Stomach (tissue), 9 donors: ENCODE data around the gene SSBP3. TPM values are rescaled to one million over a fixed set of nuclear protein-coding genes. Genes with fewer than 3 reads are reported as not detected.

Source experiments
- DNase-seq, 2 donors: peaks; one replicate each; pipeline versions ENCODE4 v3.0.0 to v3.0.0-alpha.2; 2013 to 2019
- H3K27ac ChIP-seq, 5 donors: fragments of 200-600 bp in 4 of 5; sonication (generic) in 4 of 5; one replicate each; pipeline ENCODE4 v1.5.1; 2013 to 2019; ENCODE audit warnings: mild to moderate bottlenecking in 1 of 5, moderate library complexity in 1 of 5
- H3K27me3 ChIP-seq, 3 donors: fragments of 200-600 bp; sonication (generic); one replicate each; pipeline ENCODE4 v1.5.1; 2017 to 2019; ENCODE audit warnings: mixed run types in 1 of 3
- H3K36me3 ChIP-seq, 4 donors: fragments of 200-600 bp; sonication (generic); 1 replicate in 3 of 4; 2 replicates in 1 of 4; pipeline ENCODE4 v1.5.1; 2016 to 2019
- H3K4me1 ChIP-seq, 4 donors: fragments of 200-600 bp; sonication (generic); one replicate each; pipeline ENCODE4 v1.5.1; 2016 to 2019
- H3K4me3 ChIP-seq, 4 donors: fragments of 200-600 bp; sonication (generic) in 3 of 4; one replicate each; pipeline ENCODE4 v1.5.1; 2016 to 2019; ENCODE audit warnings: mild to moderate bottlenecking in 1 of 4
- H3K9me3 ChIP-seq, 4 donors: fragments of 200-600 bp; sonication (generic); one replicate each; pipeline ENCODE4 v1.5.1; 2016 to 2019
- CTCF ChIP-seq, 7 experiments: fragments of 450-650 bp in 4 of 7; fragments of 200-600 bp in 3 of 7; sonication (generic) in 3 of 7; IDR thresholded peaks; one replicate each; pipeline ENCODE4 v1.5.1; 2016 to 2019; ENCODE audit warnings: antibody characterized with exemption in 7 of 7, control low read depth in 2 of 7, mild to moderate bottlenecking in 1 of 7
- EP300 ChIP-seq: sonication (generic); formaldehyde crosslinking; IDR thresholded peaks from one replicate; pipeline ENCODE4 v1.6.1; 2017; ENCODE audit warnings: antibody characterized with exemption
- POLR2A ChIP-seq, 4 donors: fragments of 450-650 bp; IDR thresholded peaks; one replicate each; pipeline ENCODE4 v1.6.1; 2016; ENCODE audit warnings: antibody characterized with exemption in 4 of 4, control low read depth in 2 of 4, mild to moderate bottlenecking in 1 of 4, moderate library complexity in 1 of 4
- POLR2AphosphoS5 ChIP-seq, 3 donors: sonication (generic); formaldehyde crosslinking; IDR thresholded peaks; one replicate each; pipeline ENCODE4 v1.6.1; 2016; ENCODE audit warnings: antibody characterized with exemption in 3 of 3
- WGBS, 5 donors: extraction: QIAGEN DNeasy Blood & Tissue Kit in 3 of 5; methylation state at CpG; one replicate each; pipeline versions ENCODE4 v1.1.5 to v1.1.7; 2013 to 2018; 5-methylcytosine and 5-hydroxymethylcytosine counted together
- intact Hi-C: fragments of 100-400 bp; cut with DNase I; formaldehyde crosslinking; loops from one replicate; pipeline ENCODE4 v1.15.1; 2023; ENCODE audit warnings: low total_unique reads
- polyA plus RNA-seq, 3 donors: library from polyadenylated mRNA; stranded (reverse); fragments of 200-250 nt; gene quantifications; one replicate each; pipeline ENCODE4 v1.2.3, GENCODE V29; 2013
- total RNA-seq, 5 donors: library from RNA; depleted of rRNA; stranded (reverse); fragments of >200 nt; gene quantifications; one replicate each; pipeline versions ENCODE4 v1.1.0 to v1.2.3, GENCODE V29; 2014 to 2016
- donor health status: healthy with polysubstance abuse.
- donor health status: Bipolar disorder and iron deficiency.
- donor health status: healthy.

SSBP3 gene
- total and polyA plus RNA-seq, 8 donors: 4.3 to 100 (median 38.1) TPM

DNA sequence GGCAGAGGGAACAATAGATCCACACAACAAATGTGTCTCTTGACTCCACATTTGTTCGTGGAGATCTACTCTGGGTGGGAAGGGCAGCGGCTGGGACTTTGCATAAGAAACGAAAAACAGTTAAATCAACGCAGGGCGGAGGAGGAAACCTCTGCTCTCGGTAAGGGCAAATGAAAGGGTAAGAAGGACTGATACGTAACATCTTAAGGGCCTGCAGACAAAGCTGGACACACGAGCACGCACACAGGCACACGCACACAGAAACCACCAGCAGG is 148.9 kb downstream of the SSBP3 start:
- Histone ChIP-seq H3K4me3 (no peak overlapping the region), H3K9me3 (no peaks in the 10 kb centered on the region), H3K27ac (no peak overlapping the region), H3K4me1 (peaks cover 3 to 39% (median 23%) of the 10 kb centered on the region in 4 donors), H3K36me3 (peaks cover 5 to 49% (median 21%) of the 10 kb centered on the region in 4 donors), H3K27me3 (no peaks in the 10 kb centered on the region)
- no peak for DNase-seq
- WGBS, 5 donors: 60 to 81% (median 76%) methylated on average over 10 of the region's 10 CpGs
- TF ChIP-seq EP300 (no peak), CTCF (IDR thresholded peaks at IDR 0.05) (no peak), POLR2AphosphoS5 (IDR thresholded peaks at IDR 0.05) (no peak), POLR2A (IDR thresholded peaks at IDR 0.05) (no peak)
- intact Hi-C loops: no loop called here

DNA sequence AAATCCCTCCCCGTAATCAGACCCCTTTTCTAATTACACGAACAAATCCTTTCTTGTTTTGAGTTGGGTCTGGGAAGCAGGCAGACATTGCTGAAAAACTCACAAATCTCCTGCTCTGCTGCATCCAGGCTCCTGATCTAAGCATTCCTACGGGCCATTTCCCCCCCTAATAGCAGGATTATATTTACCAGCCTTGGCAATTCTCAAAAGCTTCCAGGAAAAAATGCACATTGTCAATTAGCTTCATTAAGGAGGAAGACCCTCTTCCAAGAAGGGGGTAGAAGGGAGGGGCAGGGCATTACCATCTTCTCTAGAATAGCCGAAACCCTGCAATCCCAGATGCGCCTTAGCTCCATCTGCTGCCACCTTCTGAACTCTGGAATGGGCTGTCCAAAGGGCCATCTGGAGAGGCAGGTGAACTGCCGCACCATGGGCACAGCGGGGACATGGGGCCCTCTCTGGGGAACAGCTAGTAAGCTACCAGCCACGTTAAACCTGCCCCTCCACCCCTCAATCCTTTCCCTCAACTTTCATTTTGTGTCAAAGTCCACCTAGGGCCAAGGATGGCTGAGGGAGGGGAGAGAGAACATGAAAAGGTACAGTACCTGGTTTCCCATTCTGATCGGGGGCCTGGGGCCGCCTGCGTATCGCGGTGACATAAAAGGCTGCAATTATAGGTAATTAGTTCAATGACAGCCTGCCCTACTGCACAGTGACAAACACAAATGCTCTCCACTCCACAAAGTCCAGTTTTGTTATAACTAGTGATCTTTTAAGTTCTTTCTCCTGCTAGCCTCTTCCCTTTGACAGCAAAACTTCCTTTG is 149.5 kb downstream of the SSBP3 start:
- WGBS, 5 donors: 82 to 88% (median 85%) methylated on average over 13 of the region's 13 CpGs
- Histone ChIP-seq H3K4me1 (peaks cover 3 to 33% (median 23%) of the 10 kb centered on the region in 4 donors), H3K27ac (no peak overlapping the region), H3K9me3 (no peaks in the 10 kb centered on the region), H3K27me3 (no peaks in the 10 kb centered on the region), H3K4me3 (no peak overlapping the region), H3K36me3 (peaks cover 5 to 55% (median 26%) of the 10 kb centered on the region in 4 donors)
- peak in 1 of 2 donors; percentile 62 for DNase-seq
- intact Hi-C loops: no loop called here
- TF ChIP-seq CTCF (IDR thresholded peaks at IDR 0.05) (no peak), POLR2AphosphoS5 (IDR thresholded peaks at IDR 0.05) (no peak), EP300 (no peak), POLR2A (IDR thresholded peaks at IDR 0.05) (no peak)

GRCh38 chr1:54255026-54255702 is 151.0 kb downstream of the SSBP3 start:
- intact Hi-C loops: no loop called here
- no peaks in the 10 kb centered on the region for H3K9me3 ChIP-seq
- TF ChIP-seq CTCF (IDR thresholded peaks at IDR 0.05) (no peak), POLR2A (IDR thresholded peaks at IDR 0.05) (no peak), POLR2AphosphoS5 (IDR thresholded peaks at IDR 0.05) (no peak), EP300 (no peak)
- H3K27ac ChIP-seq: no peak overlapping the region
- H3K27me3 ChIP-seq: no peaks in the 10 kb centered on the region
- DNase-seq: no peak
- H3K36me3 ChIP-seq: peaks cover 16 to 63% (median 41%) of the 10 kb centered on the region in 4 donors
- no peak overlapping the region for H3K4me3 ChIP-seq
- H3K4me1 ChIP-seq: peaks cover 8 to 26% (median 21%) of the 10 kb centered on the region in 4 donors
- 77 to 93% (median 87%) methylated on average over 9 of the region's 9 CpGs for WGBS, 5 donors

GRCh38 chr1:54254055-54254454 is 152.1 kb downstream of the SSBP3 start:
- no peak for TF ChIP-seq POLR2AphosphoS5 (IDR thresholded peaks at IDR 0.05)
- no peak for TF ChIP-seq CTCF (IDR thresholded peaks at IDR 0.05)
- no peak for TF ChIP-seq EP300
- TF ChIP-seq POLR2A (IDR thresholded peaks at IDR 0.05): no peak
- Histone ChIP-seq H3K27ac (peak overlapping the region in 1 of 5 donors; percentile 11), H3K9me3 (no peaks in the 10 kb centered on the region), H3K36me3 (peaks cover 16 to 67% (median 50%) of the 10 kb centered on the region in 4 donors), H3K4me3 (no peak overlapping the region), H3K27me3 (no peaks in the 10 kb centered on the region), H3K4me1 (peaks cover 8 to 21% (median 18%) of the 10 kb centered on the region in 4 donors)
- WGBS, 5 donors: 55 to 64% (median 61%) methylated on average over 10 of the region's 10 CpGs
- intact Hi-C loops: no loop called here
- DNase-seq: peak in 1 of 2 donors; percentile 73
